Omental fat pad (tissue), 4 donors: ENCODE measurements around the gene ALG2. TPM values are rescaled to one million over a fixed set of nuclear protein-coding genes. Genes with fewer than 3 reads are reported as not detected.

Source experiments
- ATAC-seq: fragments of 150-250 bp; one replicate; pipeline ENCODE4 v1.9.1; 2016; ENCODE audit warnings: mild to moderate bottlenecking, moderate library complexity; ENCODE audit not compliant: low FRiP score
- DNase-seq: peaks from one replicate; pipeline ENCODE4 v3.0.0-alpha.2; 2019; ENCODE audit warnings: low spot score
- total RNA-seq, 4 donors: library from RNA; depleted of rRNA; stranded (reverse); fragments of >200 nt; gene quantifications; one replicate each; pipeline ENCODE4 v1.1.0, GENCODE V29; 2016
- TF ChIP-seq, protein P1 (sequence below), 3 donors: fragments of 450-650 bp; IDR thresholded peaks; one replicate each; pipeline ENCODE4 v1.5.1; 2016 to 2017; ENCODE audit warnings: antibody characterized with exemption in 3 of 3, mild to moderate bottlenecking in 3 of 3, moderate library complexity in 2 of 3

The ALG2 gene
- total RNA-seq, result 10 to 100 TPM; 29.6 to 62.9 (median 44.5) TPM

- DNase-seq (peak; percentile 95), ATAC-seq (peak; percentile 98)
- TF ChIP-seq, protein P1, sequence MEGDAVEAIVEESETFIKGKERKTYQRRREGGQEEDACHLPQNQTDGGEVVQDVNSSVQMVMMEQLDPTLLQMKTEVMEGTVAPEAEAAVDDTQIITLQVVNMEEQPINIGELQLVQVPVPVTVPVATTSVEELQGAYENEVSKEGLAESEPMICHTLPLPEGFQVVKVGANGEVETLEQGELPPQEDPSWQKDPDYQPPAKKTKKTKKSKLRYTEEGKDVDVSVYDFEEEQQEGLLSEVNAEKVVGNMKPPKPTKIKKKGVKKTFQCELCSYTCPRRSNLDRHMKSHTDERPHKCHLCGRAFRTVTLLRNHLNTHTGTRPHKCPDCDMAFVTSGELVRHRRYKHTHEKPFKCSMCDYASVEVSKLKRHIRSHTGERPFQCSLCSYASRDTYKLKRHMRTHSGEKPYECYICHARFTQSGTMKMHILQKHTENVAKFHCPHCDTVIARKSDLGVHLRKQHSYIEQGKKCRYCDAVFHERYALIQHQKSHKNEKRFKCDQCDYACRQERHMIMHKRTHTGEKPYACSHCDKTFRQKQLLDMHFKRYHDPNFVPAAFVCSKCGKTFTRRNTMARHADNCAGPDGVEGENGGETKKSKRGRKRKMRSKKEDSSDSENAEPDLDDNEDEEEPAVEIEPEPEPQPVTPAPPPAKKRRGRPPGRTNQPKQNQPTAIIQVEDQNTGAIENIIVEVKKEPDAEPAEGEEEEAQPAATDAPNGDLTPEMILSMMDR (IDR thresholded peaks at IDR 0.05), result no peak
These were observed at the start of gene ALG2, which contains the start of gene SEC61B for GRCh38 chr9:99221621-99222415. Gene ALG2, minus strand, starts transcription at chr9:99221942. Its CDS starts 48 bp downstream, at chr9:99221894. Gene SEC61B, plus strand, starts transcription at chr9:99222282. Its CDS starts 82 bp downstream, at chr9:99222364.

- ATAC-seq (no peak), DNase-seq (no peak)
- TF ChIP-seq, protein P1 (IDR thresholded peaks at IDR 0.05), result no peak
These were observed 48.7 kb upstream of the ALG2 start for GRCh38 chr9:99270491-99270890.

DNA sequence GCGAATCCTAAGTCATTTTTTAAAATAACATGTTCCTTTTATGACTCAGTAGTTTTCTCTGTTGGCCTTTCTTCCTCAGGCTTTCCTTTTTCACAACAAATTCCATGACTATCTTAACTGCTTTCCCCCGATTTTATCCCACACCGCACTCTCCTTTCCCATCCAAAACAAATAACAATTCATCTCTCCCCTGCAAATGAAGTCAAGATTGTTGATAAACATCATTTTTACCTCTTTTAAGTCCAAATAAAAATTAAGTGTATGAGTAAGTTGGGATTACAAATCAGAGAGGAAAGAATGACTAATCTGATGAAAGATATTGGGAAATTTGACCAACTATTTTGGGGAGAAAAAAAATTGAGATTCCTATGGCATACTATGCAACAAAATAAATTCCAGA lies 47.7 kb upstream of the ALG2 start:
- DNase-seq, result no peak
- no peak for ATAC-seq
- TF ChIP-seq, protein P1 (IDR thresholded peaks at IDR 0.05), result no peak

DNA sequence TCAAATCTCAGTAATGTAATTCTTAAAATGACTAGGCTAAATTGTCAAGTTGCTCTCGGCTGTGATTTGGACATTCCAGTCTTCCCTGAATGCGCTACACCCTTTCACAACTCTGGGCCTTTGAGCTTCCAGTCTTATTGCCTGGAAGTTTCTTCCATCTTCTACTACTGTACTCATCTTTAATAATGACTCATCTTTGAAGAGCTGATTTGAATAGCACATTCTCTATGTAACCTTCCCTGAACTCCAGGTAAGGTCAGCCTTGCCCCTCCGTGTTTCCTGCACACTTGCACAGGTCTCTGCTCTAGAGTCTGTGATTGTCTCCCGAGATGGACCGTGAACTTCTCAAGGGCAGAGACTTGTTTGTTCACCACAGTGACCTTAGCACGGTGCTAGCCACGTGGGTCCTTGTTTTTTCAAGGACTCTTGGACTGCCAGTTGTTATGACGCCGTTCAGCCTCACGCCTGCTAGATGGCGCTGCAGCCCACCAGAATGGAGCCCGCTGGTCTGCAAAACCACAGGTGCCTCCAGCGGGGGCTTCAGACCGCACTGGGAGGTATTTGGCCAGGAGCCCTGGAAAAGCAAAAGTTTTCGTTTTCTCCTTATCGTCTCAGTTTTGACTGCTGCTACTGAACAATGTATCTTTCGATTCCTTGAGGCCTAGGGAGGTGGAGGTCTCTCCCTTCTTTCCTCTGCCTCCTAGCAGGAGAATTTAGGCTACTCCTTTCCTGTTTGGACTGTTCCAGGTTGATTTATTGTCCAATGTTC lies 44.7 kb upstream of the ALG2 start:
- TF ChIP-seq, protein P1 (IDR thresholded peaks at IDR 0.05), result peak in 1 of 3 donors; percentile 25
- peak; percentile 64 for ATAC-seq
- peak; percentile 42 for DNase-seq

DNA sequence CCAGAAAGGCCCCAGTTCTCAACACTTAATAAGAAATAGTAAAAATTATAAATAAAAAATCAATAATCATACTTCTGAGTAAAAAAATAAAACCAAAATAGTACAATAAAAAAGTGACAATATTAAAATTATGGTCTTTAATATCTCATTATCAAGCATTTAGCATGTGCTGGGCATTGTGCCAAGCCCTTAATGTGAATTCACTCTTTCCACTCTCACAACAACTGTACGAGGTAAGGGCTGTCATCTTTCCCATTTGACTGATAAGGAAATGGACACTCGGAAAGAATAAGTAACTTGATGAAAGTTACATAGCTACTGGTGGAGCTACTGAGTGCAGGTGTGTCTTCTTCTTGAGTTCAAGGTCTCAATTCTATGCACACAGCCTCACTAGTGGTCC lies 43.9 kb upstream of the ALG2 start:
- DNase-seq (no peak), ATAC-seq (no peak)
- TF ChIP-seq, protein P1 (IDR thresholded peaks at IDR 0.05), result no peak

DNA sequence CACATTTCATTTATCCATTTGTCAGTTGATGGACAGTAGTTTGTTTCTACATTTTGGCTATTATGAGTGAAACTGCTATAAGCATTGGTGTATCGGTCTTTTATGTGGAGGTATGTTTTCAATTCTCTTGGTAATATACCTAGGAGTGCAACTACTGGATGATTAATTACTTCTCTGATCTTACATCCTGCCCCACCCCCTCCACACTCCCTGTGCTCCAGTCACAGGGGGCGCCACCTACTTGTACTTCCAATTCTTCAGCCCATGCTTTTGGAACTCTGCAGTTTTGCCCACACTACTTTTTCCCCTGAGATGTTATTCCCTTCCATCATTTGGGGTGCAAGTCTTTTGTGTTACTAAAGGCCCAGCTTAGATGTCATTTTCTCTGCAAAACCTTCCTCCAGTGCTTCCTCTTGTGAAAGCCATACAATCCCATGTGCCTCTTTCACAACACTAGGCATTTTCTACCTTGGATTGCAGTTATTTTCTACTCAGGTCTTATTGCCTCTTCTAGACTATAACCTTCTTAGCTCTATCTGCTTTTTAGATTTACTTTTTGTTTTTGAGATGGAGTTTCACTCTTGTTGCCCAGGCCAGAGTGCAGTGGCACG lies 42.4 kb upstream of the ALG2 start:
- DNase-seq (no peak), ATAC-seq (no peak)
- TF ChIP-seq, protein P1 (IDR thresholded peaks at IDR 0.05), result no peak
